Upper lobe of right lung (tissue), 1 donor: Measurements from ENCODE around the gene NPPC. TPM values are rescaled to one million over a fixed set of nuclear protein-coding genes. Genes with fewer than 3 reads are reported as not detected.

ENCODE experiments used
- ATAC-seq: fragments of 200-7000 bp; cut with Tn5 transposase; one replicate; pipeline ENCODE4 v1.9.1; 2020; ENCODE audit warnings: mild to moderate bottlenecking, moderate library complexity
- DNase-seq: peaks from one replicate; pipeline ENCODE4 v3.0.0-alpha.2; 2020
- H3K27ac ChIP-seq: fragments of 200-600 bp; one replicate; pipeline ENCODE4 v1.8.0; 2022
- H3K27me3 ChIP-seq: fragments of 200-600 bp; one replicate; pipeline ENCODE4 v1.8.0; 2022; ENCODE audit warnings: mild to moderate bottlenecking
- H3K36me3 ChIP-seq: fragments of 200-600 bp; one replicate; pipeline ENCODE4 v1.8.0; 2022
- H3K4me1 ChIP-seq: fragments of 200-600 bp; one replicate; pipeline ENCODE4 v1.8.0; 2022
- H3K4me3 ChIP-seq: fragments of 200-600 bp; one replicate; pipeline ENCODE4 v1.8.0; 2022; ENCODE audit warnings: mild to moderate bottlenecking
- H3K9me3 ChIP-seq: fragments of 200-600 bp; one replicate; pipeline ENCODE4 v1.8.0; 2022
- intact Hi-C: fragments of 100-400 bp; cut with DNase I; formaldehyde crosslinking; loops from one replicate; pipeline ENCODE4 v1.11.0; 2022
- total RNA-seq: library from RNA; stranded (reverse); fragmentation: NEBNext Ultra II Directional; extraction: Animal tissue kit (Norgen Biotek cat#: 25700); gene quantifications from one replicate; pipeline ENCODE4 v1.2.1, GENCODE V29; 2021
- TF ChIP-seq, protein P1 (sequence below): fragments of 200-600 bp; IDR thresholded peaks from one replicate; pipeline ENCODE4 v1.8.0; 2022; ENCODE audit warnings: antibody characterized with exemption
- donor health status: DM: no; HTN: yes; CAD: no; lungs with severe emphysema.

The NPPC gene
- total RNA-seq, 1 donor from 2014 or later: not detected

GRCh38 chr2:231920795-231921194, 5.4 kb downstream of the NPPC start:
- Histone ChIP-seq H3K9me3 (no peaks in the 10 kb centered on the region), H3K4me3 (no peak overlapping the region), H3K27me3 (peaks cover 34% of the 10 kb centered on the region), H3K4me1 (peaks cover 8% of the 10 kb centered on the region), H3K27ac (no peak overlapping the region), H3K36me3 (no peaks in the 10 kb centered on the region)
- TF ChIP-seq, protein P1, sequence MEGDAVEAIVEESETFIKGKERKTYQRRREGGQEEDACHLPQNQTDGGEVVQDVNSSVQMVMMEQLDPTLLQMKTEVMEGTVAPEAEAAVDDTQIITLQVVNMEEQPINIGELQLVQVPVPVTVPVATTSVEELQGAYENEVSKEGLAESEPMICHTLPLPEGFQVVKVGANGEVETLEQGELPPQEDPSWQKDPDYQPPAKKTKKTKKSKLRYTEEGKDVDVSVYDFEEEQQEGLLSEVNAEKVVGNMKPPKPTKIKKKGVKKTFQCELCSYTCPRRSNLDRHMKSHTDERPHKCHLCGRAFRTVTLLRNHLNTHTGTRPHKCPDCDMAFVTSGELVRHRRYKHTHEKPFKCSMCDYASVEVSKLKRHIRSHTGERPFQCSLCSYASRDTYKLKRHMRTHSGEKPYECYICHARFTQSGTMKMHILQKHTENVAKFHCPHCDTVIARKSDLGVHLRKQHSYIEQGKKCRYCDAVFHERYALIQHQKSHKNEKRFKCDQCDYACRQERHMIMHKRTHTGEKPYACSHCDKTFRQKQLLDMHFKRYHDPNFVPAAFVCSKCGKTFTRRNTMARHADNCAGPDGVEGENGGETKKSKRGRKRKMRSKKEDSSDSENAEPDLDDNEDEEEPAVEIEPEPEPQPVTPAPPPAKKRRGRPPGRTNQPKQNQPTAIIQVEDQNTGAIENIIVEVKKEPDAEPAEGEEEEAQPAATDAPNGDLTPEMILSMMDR: no peak
- ATAC-seq (no peak), DNase-seq (no peak)
- intact Hi-C loops: loop anchor here (10.0 kb wide), 1 partner anchor 514 kb away; no protein-coding TSS in a partner anchor

- Histone ChIP-seq H3K27ac (no peak overlapping the region), H3K36me3 (no peaks in the 10 kb centered on the region), H3K4me1 (peaks cover 4% of the 10 kb centered on the region), H3K27me3 (peaks cover 30% of the 10 kb centered on the region), H3K9me3 (no peaks in the 10 kb centered on the region), H3K4me3 (no peak overlapping the region)
- intact Hi-C loops: loop anchor here (10.0 kb wide), 1 partner anchor 514 kb away; no protein-coding TSS in a partner anchor
- TF ChIP-seq, protein P1: no peak
- ATAC-seq (no peak), DNase-seq (peak; percentile 26)
These were observed 5.8 kb downstream of the NPPC start for GRCh38 chr2:231920366-231920765.

- TF ChIP-seq, protein P1: no peak
- peaks cover 23% of the 10 kb centered on the region for H3K27me3 ChIP-seq
- peak; percentile 40 for DNase-seq
These were observed 6.7 kb downstream of the NPPC start for GRCh38 chr2:231919341-231920035.

GRCh38 chr2:231918501-231919330, 7.5 kb downstream of the NPPC start:
- no peak for ATAC-seq
- no peaks in the 10 kb centered on the region for H3K4me1 ChIP-seq
- TF ChIP-seq, protein P1: no peak
- no peak overlapping the region for H3K4me3 ChIP-seq
- peaks cover 16% of the 10 kb centered on the region for H3K27me3 ChIP-seq
- no peaks in the 10 kb centered on the region for H3K9me3 ChIP-seq
- DNase-seq: peak; percentile 52
- H3K36me3 ChIP-seq: no peaks in the 10 kb centered on the region
- H3K27ac ChIP-seq: no peak overlapping the region
- intact Hi-C loops: no loop called here

More at GRCh38 chr2:231919341-231920035, 6.7 kb downstream of the NPPC start:
- no peak overlapping the region for H3K4me3 ChIP-seq
- H3K9me3 ChIP-seq: no peaks in the 10 kb centered on the region
- no peaks in the 10 kb centered on the region for H3K36me3 ChIP-seq
- intact Hi-C loops: loop anchor here (10.0 kb wide), 1 partner anchor 515 kb away; no protein-coding TSS in a partner anchor
- H3K27ac ChIP-seq: no peak overlapping the region
- ATAC-seq: no peak
- H3K4me1 ChIP-seq: no peaks in the 10 kb centered on the region

GRCh38 chr2:231917280-231918066, 8.7 kb downstream of the NPPC start:
- ATAC-seq: no peak
- peak; percentile 30 for DNase-seq
- Histone ChIP-seq H3K27ac (no peak overlapping the region), H3K4me1 (no peaks in the 10 kb centered on the region), H3K9me3 (no peaks in the 10 kb centered on the region), H3K36me3 (no peaks in the 10 kb centered on the region), H3K27me3 (peaks cover 6% of the 10 kb centered on the region), H3K4me3 (no peak overlapping the region)
- intact Hi-C loops: no loop called here
- TF ChIP-seq, protein P1: no peak
